Fibroblast of skin of abdomen (primary cell): ENCODE results near the gene ACTRT2.

ENCODE experiments used
- DNase-seq: peaks from one replicate; pipeline ENCODE4 v3.0.0-alpha.2; 2013

The ACTRT2 gene

DNA sequence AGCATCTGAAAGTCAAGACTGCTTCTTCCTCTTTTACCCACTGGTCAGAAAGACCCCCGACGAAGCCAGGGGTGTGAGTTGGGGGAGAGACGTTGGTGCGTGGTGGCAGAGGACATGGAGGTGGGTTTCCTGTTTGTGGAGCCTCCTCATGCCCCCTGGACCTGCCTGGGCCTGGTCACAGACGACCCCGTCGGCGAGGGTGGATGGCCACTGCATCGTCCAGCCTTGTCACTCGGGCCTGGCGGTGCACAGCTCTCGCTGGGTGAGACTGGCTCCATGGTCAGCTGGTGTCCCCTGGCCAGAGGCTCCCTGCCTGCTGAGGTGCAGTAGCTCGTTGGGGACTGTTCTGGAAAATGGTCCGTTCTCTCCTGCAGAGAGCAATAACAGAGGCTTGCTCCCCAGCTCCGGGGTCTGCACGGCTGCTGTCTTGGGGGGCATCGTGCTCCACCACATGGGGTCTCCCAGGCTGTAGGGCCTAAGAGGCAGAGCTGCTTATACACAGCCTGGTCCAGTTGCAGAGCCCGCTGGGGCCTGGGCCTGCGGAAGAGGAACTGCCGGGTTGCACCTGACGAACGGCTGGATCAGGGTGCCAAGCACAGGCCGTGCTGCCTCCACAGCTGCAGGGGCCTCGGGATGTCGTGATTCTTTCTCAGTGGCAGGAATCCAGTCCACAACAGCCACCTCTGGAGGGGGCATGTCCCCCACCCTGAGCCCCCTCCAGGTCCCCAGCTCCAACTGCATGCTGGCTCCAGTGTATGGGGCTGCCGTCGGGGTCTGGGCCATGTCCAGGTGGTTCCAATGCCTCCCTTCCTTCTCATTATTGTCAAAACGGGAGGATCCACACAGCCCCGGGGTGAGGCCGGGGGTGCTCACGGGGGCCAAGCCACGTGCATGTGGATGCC is 18.0 kb upstream of the ACTRT2 start:
- no peak for DNase-seq

- DNase-seq: no peak
Measured at GRCh38 chr1:3003941-3004270, 17.4 kb upstream of the ACTRT2 start.

DNA sequence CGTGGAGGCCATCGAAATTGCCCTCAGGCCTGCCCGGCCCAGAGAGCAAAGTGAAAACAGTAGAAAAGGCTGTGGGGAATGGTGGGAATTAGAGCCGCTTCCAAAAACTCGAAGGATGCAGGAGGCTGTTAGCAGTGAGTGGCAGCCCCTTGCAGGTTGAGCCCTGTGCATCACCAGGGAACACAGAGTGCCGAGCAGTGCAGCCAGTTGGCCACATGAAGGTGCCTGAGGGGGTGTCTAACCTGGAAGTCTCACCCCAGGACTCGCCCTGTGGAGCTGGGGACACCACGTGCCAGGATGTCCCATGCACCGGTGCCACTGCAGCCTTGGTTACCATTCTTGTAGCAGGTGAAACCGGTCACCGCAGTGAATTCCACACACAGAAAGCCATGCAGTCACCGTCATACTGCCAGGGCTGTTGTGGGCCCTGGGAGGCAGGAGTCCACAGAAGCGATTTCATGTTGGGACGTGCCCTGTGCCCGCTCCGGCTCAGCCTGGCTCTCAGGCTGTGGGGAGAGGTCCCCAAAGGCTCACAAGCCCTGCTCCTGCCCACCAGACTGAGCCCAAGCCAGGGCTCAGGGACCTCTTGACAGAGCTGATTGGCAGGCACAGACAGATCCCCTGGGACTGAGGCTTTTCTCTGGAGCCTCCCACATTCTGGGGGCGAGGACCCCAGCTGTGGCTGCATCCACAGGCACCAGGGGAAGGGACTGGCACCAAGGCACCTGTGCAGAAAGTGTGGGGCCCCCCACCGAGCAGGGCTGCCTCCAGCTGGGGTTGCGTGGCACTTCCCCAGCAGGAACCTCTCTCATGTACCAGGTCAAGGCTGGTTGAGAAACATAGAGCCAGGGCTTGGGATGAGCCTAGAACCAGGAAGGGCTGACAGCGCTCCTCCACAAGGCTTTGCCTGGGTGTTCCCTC is 16.7 kb upstream of the ACTRT2 start:
- DNase-seq: no peak

GRCh38 chr1:3005771-3006170 is 15.5 kb upstream of the ACTRT2 start:
- no peak for DNase-seq

GRCh38 chr1:3007298-3008147 is 13.7 kb upstream of the ACTRT2 start:
- no peak for DNase-seq

GRCh38 chr1:3009021-3009420 is 12.2 kb upstream of the ACTRT2 start:
- no peak for DNase-seq

GRCh38 chr1:3009556-3009955 is 11.7 kb upstream of the ACTRT2 start:
- no peak for DNase-seq

- no peak for DNase-seq
Measured at GRCh38 chr1:3011127-3011526, 10.1 kb upstream of the ACTRT2 start.

- DNase-seq: no peak
Measured at GRCh38 chr1:3011631-3012455, 9.4 kb upstream of the ACTRT2 start.

DNA sequence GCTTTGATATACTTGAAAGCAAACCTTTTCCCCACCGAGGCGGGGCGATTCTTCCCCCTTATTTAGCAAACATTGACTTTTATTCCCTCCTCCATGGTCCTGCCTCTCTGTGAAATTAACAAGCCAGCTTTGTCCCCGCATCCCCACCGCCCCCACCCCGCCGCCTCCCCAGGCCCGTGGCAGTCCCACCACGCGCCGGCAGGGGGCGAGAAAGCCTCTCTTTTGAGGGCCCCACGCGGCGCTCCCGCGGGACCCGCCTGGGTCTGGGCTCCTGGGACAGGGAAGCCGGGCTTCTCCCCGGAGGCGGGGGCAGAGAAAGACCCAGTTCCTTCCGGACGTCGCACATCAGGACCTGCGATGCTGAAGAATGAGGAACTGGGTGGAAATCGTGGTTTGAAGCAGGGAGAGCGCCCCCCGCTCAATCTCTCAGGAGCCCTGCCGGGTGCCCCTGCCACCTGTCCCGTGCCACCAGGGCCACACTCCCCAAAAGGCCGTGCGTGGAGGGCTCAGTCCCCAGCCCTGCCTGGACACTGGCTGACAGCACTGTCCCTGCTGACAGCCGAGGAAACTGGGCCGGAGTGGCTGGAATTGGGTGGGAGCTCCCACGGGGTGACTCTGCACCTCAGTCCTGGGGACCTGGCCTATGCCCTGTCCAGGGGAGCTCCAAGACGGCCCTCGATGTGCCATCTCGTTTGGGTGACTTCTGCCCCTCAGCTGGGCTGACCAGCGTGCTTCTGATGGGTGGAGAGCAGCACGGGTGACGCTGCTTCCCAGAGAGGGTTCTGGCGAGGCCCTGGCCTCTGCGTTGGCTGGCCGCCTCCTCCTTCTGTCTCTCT is 8.6 kb upstream of the ACTRT2 start:
- peak; percentile 9 for DNase-seq

DNA sequence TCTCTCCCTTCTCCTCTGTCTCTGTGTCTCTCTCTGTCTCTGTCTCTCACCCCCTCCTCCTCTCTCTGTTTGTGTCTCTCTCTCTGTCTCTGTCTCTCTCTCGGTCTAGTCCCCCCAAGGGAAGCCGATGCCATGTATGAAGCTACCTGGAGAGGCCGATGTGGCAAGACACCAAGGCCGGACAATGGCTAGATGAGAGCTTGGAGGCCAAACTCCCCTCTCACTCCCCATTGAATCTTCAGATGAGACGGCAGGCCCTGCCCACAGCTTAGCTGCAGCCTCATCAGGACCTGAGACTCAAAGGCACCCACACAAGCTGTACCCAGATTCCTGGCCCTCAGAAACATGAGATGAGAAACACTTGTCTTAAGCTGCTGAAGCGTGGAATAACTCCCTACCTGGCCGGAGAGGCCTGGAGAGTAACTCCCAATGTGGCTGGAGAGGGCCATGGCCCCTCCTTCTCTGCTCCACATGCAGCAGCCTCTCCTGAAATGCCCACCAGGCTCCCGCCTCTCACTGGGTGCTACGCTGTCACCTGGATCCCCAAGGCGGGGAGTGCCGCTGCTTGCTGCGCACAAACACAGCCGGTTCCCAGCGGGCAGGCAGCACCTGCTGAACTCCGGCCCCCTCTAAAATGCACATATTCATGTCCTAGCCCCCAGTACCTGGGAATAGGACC is 7.8 kb upstream of the ACTRT2 start:
- DNase-seq: no peak

GRCh38 chr1:3014050-3014440 is 7.2 kb upstream of the ACTRT2 start:
- DNase-seq: no peak

GRCh38 chr1:3014443-3015268 is 6.6 kb upstream of the ACTRT2 start:
- DNase-seq: no peak

- no peak for DNase-seq
Measured at GRCh38 chr1:3015269-3015635, 6.0 kb upstream of the ACTRT2 start.

GRCh38 chr1:3015744-3016143 is 5.5 kb upstream of the ACTRT2 start:
- no peak for DNase-seq

DNA sequence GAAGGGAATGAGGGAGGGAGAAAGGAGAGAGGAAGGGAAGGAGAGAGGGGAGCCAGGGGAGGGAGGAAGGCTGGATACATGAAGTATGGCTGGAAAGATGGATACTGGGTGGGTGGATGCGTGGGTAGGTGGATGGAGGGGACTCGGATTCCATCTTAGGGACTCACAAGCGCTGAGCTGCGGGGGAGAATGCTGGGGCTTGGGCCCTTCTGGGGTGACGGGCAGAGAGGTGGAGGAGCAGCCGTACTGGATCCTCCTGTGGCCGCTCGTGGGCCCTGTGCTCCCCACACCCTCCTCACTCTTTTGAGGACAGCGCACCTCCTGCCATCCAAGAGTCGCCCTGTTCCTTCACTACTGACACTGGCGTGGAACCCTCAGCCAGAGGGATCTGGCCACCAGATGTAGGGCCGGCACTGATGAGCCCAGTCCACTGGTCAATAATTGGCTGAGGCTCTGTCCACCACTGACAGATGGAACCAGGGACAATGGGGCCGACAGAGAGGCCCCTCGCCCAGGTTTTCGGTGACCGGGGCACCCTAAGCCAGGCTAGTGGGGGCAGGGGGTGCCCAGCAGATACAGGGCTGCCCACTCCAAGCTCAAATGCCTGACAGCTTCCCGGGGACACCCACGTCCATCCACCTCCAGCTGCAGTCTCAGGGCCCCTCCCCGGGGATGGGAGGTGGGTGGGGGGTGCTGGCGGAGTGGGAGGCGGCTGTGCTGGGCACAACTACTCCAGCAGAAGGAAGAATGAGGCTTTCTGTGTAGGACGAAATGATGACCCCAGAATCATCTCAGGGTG is 4.4 kb upstream of the ACTRT2 start:
- no peak for DNase-seq

DNA sequence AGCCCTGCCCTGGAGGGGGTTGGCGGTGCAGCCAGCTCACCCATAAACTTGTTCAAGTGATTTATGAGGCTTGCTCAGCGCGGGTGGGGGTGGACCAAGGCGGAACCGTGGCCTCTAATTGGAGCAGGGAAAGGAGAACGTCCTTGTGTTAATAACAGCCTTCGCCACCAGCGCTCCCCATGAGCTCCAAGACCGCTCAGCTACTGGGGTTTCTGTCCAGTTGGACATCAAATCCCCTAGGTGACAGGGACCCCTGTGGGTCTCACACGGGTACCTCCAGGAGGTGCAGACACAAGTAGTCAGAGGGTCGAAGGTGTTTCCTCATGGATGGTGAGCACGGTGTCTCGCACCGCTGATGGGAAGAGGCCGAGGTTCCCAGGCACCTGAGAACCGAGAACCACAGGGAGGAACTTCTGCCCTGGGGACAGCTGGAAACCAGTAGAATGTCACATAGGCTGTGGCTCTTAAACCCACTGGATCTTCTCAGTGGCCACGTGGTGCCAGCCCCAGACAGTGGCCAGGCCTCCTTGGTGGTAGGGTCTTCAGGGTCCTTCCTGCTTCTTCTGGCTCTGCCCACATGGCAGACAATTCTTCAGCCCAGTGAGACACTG is 3.7 kb upstream of the ACTRT2 start:
- DNase-seq: no peak

GRCh38 chr1:3018051-3018471 is 3.2 kb upstream of the ACTRT2 start:
- no peak for DNase-seq
